NCI-H1105 treated with DMSO at 0.1 percent for 48 hours (cell line): ENCODE measurements around the gene CAPNS2.
"Not testable (repeated sequence)": the region's sequence is repeated elsewhere in the genome, so short reads cannot be mapped to it uniquely, and the experiment has no call there.

Experiments used
- DNase-seq: peaks from one replicate; lab custom pipeline; 2025; lab: John Stamatoyannopoulos, UW

The CAPNS2 gene

GRCh38 chr16:55568207-55568606, 1.7 kb downstream of the CAPNS2 start:
- peak; percentile 84 for DNase-seq

- no peak for DNase-seq
Observed at GRCh38 chr16:55569025-55569424, 2.5 kb downstream of the CAPNS2 start.

- no peak for DNase-seq
Observed at GRCh38 chr16:55570159-55570558, 3.7 kb downstream of the CAPNS2 start.

- DNase-seq = no peak
Observed at GRCh38 chr16:55571191-55571897, 4.9 kb downstream of the CAPNS2 start.

GRCh38 chr16:55572439-55572838, 6.0 kb downstream of the CAPNS2 start:
- no peak for DNase-seq

- no peak for DNase-seq
Observed at GRCh38 chr16:55574811-55575210, 8.3 kb downstream of the CAPNS2 start.

- no peak for DNase-seq
Observed at GRCh38 chr16:55575496-55575895, 9.0 kb downstream of the CAPNS2 start.

GRCh38 chr16:55576384-55576783, 9.9 kb downstream of the CAPNS2 start:
- DNase-seq = no peak

GRCh38 chr16:55577887-55578286, 11.4 kb downstream of the CAPNS2 start:
- DNase-seq = no peak

- no peak for DNase-seq
Observed at GRCh38 chr16:55585631-55586030, 19.1 kb downstream of the CAPNS2 start.

GRCh38 chr16:55588799-55589198, 22.3 kb downstream of the CAPNS2 start:
- no peak for DNase-seq

- no peak for DNase-seq
Observed at GRCh38 chr16:55592306-55592705, 25.8 kb downstream of the CAPNS2 start.

GRCh38 chr16:55597928-55598327, 31.4 kb downstream of the CAPNS2 start:
- no peak for DNase-seq

- no peak for DNase-seq
Observed at GRCh38 chr16:55605754-55606336, 39.4 kb downstream of the CAPNS2 start.

- no peak for DNase-seq
Observed at GRCh38 chr16:55613613-55614335, 47.3 kb downstream of the CAPNS2 start.

- no peak for DNase-seq
Observed at GRCh38 chr16:55615071-55615470, 48.6 kb downstream of the CAPNS2 start.

- DNase-seq = not testable (repeated sequence)
Observed at GRCh38 chr16:55615670-55616069, 49.2 kb downstream of the CAPNS2 start.
